ENCODE measurements around the gene HRCT1.
"Not testable (repeated sequence)": the region's sequence is repeated elsewhere in the genome, so short reads cannot be mapped to it uniquely, and the experiment has no call there.

HRCT1 gene

DNA sequence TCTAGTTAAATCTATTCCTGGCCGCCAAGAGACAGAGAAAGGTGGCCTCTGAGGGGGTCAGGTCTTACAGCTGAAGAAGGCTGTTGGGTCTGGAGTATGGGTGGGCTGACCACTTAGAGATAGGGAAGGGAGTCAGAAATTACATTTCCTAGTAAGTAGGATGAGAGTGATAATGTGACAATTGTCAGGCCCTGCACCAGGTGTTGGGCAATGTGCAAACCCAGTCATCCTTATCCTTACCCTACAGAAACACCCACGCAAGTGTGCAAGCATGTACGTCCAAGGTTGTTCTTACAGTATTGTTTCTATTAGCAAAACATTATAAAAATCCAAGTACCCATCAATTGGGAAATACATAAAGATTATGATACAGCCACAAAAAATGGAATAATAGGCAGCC, 12.8 kb downstream of the HRCT1 start:
- no peak for DNase-seq (ENCODE audit: low read depth)

DNA sequence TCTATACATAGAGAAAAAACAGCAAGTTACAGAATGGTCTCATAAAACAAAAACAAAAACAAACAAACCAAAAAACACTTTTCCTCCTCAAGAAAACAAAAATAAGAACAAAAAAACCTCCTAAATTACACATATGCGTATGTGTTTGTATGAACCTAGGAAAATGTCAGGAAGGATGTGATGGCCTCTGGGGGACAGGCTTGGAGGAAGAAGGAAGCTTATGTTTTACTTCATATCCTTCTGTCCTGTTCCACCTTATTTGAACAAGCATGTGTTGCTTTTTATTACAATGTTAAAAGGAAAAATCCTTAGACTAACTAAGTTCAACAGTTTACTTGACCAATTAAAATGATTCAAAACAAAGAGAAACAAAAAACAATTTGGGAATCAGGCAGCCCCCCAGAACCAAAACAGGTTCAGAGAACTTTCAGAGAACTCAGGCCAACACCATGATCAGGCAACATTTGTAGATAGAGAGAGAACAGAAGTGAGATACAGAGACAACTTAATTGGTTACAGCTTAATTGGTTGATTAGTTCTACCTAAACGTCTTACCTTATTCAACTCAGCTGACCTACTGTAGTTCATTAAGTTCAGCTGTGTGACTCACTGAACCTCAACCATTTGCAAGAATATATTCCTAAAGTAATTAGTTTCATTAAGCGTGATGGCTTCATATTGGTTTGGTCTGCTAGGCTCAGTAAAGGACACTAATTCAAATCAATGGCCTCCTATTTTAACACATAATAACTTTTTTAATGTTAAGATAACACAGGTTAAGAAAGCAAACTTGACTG, 13.4 kb downstream of the HRCT1 start:
- no peak for DNase-seq (ENCODE audit: low read depth)

DNA sequence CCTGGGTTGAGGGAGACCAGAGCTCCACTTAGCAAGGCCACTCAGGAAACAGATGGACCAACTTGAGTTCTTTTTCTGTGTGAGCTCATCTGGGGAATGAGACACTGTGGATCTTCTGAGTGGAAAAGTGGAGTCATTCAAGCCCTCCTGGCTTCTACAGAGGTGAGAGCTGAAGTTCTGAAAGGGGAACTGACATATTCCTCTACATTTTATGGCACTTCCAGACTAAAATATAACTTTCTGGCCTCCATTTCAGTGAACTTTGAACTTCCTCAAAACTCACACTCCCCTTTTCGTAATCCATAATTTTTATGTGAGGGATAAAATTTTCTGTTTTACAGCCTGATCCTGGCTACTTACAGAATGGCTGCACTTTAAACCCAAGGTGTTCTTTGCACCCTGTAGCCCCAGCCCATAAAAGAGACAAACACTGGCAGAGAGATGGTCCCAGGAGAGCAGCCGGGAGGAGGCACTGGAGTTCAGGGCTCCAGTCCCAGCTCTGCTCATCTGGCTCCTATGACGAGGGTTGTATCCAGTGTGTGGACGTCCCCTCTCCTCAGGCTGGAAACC, 14.1 kb downstream of the HRCT1 start:
- DNase-seq (ENCODE audit: low read depth) = no peak

DNA sequence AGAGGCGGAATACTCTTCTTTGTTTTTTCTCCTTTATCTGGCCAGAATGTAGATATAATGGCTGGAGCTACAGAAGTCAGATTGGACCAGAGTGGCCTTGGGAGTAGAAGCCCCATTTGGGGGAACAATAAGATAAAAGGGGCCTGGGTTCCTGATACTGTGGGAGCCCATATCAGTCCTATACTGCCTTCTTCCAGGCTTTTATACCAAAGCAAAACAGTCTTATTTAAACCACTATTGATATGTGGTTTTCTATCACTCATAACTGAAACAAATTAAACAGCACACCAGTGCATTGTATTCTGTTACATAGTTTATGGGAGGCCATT, 17.6 kb downstream of the HRCT1 start:
- no peak for DNase-seq (ENCODE audit: low read depth)

DNA sequence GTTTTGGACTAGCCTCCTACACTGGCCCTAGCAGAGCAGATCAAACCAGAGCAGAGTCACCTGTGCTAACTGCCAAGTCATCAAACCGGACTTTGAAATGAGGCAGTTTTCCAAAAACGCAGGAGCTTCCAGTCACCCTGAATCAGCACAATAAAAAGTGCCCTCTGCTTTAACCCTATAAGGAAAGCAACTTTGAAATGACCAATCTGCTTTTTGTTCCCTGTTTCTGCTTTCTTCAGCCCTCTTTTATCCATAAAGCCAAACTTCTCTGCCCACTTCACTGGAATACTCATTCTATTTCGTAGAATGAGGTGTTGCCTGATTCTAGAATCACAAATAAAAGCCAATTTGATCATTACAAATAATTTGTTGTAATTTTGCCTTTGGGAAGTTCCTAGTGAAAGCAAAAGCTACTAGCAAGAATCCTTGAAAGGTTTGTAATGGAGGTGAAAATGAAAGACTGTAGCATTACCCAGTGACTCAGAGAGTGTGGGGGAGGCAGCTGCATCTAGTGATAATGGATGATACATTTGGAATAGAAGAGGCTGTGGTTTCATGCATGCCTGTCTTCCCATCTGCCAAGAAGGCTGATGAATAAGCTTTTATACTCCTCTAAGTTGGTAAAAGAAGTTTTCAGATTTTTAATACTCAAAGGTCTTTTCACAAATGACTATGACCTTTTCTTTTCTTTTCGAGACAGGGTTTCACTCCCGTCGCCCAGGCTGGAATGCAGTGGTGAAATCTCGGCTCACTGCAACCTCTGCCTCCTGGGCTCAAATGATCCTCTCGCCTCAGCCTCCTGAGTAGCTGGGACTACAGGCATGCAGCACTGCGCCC, 18.1 kb downstream of the HRCT1 start:
- peak; percentile 97 for DNase-seq (ENCODE audit: low read depth)

DNA sequence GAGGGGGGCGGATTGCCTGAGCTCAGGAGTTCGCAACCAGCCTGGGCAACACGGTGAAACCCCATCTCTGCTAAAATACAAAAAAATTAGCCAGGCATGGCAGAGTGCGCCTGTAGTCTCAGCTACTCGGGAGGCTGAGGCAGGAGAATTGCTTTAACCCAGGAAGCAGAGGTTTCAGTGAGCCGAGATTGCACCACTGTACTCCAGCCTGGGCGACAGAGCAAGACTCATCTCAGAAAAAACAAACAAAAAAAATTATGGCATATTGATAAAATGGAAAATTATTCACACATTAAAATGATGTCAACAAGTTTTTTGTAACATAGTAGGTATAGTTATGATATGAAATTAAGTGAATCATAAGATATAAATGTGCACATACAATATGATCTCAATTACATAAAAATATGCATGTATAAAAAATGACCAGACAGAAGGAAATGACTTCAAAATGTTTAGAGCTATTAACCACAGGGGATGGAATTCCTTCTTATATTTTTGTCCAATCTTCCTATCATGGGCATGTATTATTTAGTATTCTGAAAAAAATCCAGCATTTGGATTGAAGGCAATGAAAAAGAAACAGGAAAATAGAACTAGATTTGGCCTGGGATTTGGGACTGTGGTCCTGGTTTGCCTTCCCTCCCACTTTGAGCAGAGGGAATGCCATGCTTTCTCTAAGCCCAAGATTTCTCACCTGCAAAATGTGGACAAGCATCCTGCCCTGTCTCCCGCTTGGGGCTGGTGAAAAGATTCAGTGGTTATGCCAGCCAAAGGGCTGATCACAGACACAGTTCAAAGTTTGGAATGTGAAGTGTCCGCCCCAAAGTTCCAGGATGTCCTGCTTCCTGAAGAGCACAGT, 22.8 kb downstream of the HRCT1 start:
- peak; percentile 23 for DNase-seq (ENCODE audit: low read depth)

DNA sequence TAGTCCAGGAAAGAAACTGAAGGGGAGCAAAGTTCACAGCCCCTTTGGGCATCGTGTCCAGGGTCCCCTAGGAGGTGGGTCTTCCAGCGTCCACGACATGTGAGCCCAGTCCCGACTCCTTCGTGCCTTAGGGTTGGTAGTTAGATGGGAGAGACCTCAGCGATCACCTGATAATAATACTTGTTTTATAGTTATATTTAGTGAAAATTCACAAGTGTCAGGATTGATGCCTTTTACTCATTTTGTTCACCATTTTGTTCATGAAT, 23.4 kb downstream of the HRCT1 start:
- DNase-seq (ENCODE audit: low read depth) = no peak

DNA sequence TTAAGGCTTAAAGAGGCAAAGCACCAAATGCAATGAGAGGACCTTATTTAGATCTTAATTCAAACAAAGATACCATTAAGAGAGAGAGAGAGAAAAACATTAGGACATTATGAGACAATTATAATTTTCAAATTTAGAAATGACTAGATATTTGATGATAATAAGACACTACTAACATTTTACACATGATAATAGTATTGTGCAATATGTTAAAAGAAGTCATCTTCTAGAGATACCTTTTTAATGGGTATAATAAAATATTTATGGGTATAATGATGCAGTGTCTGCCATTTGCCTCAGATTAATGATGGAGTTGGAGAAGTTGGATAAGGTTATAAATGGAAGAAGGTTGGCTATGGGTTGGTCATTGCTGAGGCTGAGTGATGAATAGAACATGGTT, 24.5 kb downstream of the HRCT1 start:
- DNase-seq (ENCODE audit: low read depth) = no peak

DNA sequence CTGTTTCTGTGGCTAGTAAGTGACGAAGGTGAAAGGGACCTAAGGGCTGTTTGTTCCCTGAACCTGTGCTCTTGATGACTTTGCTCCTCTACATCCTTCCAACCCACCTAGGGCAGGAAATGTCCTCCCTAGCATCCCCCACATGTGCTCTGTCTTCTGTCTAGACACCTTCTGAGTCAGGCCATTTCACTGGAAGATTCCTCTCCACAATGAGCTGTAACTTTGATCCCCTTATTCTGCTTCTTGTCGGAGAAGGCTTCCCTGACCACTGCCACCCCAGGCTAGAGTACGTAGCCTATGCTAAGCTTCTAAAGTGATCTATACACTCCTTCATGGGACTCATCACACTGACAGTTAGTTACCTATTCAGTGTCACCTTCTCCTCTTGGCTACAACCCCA, 25.0 kb downstream of the HRCT1 start:
- no peak for DNase-seq (ENCODE audit: low read depth)

DNA sequence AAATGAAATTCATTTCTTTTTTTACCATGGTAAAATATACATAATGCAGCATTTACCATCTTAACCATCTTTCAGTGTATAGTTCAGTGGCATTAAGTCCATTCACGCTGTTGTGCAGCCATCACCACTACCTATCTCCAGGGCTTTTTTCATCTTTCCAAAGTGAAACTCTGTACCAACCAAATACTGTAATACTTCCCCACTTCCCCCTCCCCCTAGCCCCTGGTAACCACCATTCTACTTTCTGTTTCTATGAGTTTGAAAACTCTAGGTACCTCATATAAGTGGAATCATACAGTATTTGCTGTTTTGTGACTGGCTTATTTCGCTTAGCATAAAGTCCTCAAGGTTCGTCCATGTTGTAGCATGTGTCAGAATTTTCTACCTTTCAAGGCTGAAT, 26.7 kb downstream of the HRCT1 start:
- DNase-seq (ENCODE audit: low read depth) = no peak

DNA sequence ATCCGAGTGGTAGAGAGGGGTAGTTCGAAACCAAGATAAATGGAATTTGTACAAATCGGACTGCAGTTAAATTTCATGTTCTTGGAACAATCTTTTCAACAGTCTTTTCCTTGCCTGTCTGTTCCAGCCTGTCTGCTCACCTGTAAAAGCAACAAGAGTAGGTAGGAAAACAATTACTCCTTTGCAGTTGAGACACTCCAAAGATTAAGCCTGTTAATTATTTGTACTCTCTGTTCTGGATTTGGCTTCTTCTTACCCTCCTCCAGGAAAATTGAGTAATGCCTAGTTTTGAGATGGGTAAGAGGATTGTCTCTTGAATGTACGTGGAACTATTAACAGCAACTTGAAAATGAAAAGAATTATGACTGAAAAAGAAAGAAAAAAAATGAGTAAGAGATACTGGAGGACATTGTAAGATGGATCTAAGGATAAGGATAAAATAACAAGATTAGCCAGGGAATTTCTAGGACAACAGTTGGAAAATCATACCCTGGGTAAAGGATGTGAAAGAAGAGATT, 27.6 kb downstream of the HRCT1 start:
- DNase-seq (ENCODE audit: low read depth) = peak; percentile 22

DNA sequence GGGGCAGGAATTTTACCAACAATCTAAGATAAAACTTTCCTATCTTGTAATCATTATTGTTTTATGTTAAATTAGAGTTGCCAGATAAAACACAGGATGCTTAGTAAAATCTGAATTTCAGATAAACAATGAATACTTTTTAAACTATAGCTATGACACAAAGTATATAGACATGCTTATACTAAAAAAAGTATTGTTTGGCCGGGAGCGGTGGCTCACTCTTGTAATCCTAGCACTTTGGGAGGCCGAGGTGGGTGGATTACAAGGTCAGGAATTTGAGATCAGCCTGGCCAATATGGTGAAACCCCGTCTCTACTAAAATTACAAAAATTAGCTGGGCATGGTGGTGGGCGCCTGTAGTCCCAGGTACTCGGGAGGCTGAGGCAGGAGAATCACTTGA, 28.1 kb downstream of the HRCT1 start:
- not testable (repeated sequence) for DNase-seq (ENCODE audit: low read depth)

DNA sequence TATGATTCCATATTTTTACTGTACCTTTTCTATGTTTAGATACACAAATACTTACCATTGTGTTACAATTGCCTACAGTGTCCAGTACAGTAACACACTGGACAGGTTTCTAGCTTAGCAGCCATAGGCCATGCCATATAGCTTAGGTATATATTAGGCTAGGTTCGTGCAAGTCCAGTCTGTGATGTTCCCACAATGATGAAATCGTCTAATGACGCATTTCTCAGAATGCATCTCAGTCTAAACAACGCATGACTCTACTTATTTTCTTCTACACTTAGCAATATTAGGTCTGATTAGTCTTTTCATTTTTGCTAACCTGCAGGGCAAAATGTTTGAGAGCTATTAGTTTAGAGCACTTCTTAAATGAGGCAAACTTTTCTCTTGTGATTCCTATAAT, 29.3 kb downstream of the HRCT1 start:
- DNase-seq (ENCODE audit: low read depth) = no peak

DNA sequence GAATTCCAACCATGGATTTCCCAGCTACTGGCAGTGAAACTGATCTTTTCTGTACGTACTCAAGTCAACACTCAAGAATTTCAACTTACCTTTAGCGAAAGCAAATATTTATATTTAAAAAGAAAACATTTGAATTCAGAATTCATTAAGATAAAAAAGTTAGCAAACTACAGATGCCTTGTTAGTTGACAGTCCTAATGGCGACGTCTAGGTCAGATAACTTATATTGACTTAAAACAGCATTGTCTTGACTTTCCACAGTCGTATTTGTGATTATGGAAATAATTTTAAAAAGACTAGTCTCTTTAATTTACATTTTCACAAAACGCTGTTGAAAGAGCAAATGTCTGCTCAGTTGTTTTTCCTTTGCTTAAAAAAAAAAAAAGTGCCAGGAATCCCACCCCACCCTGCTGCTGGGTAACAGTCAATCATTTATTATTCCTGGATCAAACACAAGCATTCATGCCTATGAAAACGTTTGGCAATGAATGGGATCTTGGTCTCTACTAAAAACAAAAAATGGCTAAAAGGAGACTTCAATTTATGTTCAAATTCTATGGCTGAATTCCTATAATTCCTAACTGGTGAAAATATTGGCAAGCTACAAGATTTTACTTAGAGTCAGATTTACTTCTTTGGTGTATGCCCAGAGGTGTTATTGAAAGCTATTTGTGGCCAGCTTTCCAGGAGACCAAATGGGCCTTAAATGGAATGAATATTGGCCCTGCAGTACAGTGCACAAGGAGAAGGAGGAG, 29.9 kb downstream of the HRCT1 start:
- peak; percentile 94 for DNase-seq (ENCODE audit: low read depth)

DNA sequence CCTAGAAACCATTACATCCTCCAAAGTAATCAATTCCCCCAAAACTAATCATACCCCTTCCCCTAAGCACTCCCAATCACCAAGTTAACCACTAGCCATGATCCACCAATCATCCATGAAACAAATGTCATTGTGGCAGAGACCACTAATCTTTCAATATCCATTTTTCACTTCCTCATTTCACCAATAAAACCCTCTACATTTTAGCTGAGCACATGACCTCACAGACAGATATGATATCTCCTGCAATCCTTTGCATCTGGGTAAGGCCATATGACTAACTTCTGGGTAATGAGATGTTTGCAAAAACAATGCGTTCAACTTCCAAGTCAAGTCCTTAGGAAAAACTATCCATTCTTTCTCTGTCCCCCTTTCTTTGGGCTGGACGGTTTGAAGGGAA, 31.2 kb downstream of the HRCT1 start:
- peak; percentile 73 for DNase-seq (ENCODE audit: low read depth)

DNA sequence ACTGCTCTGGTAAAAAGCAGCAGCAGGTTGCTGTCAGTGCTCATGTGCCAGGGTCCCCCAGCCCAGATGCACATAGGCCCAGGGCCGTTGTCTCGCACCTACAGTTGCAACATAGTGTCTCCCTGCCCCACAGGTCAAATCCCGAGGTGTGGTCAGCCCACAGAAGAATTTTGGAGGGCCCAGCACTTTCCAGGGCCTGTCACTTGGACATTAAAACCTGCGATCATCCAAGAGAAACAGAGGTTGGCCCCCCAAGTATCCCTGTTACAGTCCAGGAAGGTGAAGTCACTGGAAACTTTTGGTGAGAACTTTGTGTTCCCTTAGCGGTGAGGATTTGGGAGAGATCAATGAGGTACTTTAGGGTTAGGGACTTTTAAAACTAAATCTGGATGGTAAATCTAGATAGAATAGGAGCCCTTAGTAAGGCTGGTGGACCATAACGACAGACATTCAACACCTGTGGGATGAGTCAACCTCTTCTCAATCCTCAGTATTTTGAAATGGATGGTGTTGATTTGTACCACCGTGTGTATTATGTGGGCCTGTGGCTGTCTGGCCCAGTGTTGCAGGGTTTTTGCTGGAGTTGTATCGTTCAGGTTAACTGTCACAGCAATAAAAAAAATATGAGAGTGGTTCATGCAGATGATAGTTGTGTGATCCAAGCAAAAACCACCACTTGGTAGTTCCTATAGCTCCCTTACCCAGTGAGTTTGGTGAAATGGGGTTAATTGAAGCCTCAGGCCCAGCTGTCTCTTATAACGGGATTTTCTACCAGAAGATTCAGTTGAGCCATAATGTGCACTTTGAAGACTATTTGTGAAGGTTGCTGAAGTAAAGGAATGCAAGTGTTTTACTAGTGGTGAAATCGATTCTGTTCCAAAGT, 32.7 kb downstream of the HRCT1 start:
- no peak for DNase-seq (ENCODE audit: low read depth)

DNA sequence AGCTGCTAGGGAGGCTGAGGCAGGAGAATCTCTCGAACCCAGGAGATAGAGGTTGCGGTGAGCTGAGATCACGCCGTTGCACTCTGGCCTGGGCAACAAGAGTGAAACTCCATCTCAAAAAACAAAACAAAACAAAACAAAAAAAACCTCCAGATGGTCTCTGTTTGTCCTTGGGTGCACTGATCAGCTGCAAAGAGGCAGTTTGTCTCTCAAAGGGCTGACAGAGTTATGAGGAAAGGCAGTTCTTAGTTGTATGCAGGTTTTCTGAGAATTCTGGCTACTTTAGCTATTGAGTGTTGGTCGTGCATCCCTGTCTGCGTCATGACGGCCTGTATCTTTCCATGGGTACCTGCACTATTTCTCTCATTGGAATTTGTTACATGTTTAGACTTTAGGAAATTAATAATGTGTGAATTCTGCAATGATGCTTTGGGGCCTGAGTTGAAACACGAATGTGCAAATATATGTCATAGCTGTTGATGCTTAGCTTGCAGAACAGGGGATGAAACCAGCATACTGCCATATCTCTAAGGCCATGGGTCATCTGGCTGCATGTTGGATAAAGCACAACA, 33.8 kb downstream of the HRCT1 start:
- no peak for DNase-seq (ENCODE audit: low read depth)

DNA sequence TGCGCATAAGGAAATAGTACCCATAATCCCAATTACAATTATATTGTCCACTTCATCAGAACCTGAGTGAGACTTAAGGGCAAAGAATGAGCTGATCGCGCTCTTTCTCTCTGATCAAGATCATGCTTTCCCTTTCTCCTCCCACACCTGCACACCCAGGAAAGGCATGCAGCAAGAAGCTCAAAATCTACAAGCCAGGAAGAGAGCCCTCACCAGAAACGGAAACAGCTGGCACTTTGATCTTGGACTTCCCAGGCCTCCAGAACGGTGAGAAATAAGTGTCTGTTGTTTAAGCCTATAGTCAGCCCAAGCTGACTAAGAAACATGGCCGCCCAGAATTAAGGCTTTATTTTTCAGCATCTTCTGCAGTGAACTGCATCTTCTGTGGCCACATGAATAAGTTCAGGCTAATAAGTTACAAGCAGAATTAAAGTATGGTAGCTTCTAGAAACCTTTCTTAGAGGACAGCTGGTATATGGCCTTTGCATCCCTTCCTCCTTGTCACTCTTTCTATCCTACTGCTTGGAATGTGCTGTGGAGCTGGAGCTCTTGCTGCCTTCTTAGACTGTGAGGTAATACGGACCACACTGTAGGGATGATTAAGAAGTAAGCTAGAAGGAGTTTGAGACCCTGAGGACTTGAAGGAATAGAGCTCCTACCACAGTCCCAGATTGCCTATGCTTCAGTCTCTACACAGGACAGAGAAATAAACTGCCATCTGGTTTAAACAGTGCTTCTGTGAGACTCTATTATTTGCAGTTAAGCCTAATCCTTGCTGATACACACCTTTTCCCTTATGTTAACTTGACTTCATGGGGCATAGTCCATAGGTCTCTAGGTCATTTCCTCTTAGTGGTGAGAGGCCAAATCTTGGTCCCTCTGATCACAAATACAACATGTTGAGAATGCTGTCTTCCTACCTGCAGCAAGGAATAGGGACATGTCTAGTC, 34.7 kb downstream of the HRCT1 start:
- peak; percentile 51 for DNase-seq (ENCODE audit: low read depth)

DNA sequence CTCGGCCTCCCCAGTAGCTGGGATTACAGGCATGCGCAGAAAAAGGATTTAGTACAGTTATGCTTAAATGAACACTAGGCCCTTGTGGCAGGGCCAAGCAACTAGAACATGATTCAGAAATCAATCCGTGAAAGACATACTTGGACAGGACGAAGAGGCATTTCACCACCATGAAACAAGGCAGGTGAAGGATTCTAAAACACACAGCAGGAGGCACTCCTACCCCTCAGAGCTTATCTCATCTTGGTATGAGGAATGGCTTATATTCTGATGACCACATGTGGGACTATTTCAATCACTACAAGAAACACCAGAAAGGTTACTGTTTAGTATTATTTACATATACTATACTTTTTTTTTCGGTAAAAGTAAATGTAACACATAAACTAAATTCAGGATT, 36.3 kb downstream of the HRCT1 start:
- no peak for DNase-seq (ENCODE audit: low read depth)

All from EH (cell line).